ACHN (cell line): ENCODE data around the gene ODC1.

ENCODE experiments used
- DNase-seq: peaks from one replicate; pipeline ENCODE4 v3.0.0-alpha.2; 2015
- in situ Hi-C: cut with HindIII; loops from 2 replicates; pipeline ENCODE4 v1.10.0; 2017; ENCODE audit warnings: low sequenced_read_pairs, low pct_ligation_motif_present, low pct_unique_long_range_greater_than_20kb

Gene ODC1

GRCh38 chr2:10412380-10412779 lies 35.7 kb downstream of the ODC1 start:
- peak; percentile 64 for DNase-seq
- in situ Hi-C loops: loop anchor here (25.0 kb wide), 1 partner anchor 150 kb away; no protein-coding TSS in a partner anchor

GRCh38 chr2:10411557-10411956 lies 36.6 kb downstream of the ODC1 start:
- no peak for DNase-seq
- in situ Hi-C loops: loop anchor here (25.0 kb wide), 1 partner anchor 149 kb away; no protein-coding TSS in a partner anchor

GRCh38 chr2:10410823-10411437 lies 37.2 kb downstream of the ODC1 start:
- DNase-seq: no peak
- in situ Hi-C loops: loop anchor here (25.0 kb wide), 1 partner anchor 149 kb away; no protein-coding TSS in a partner anchor

- in situ Hi-C loops: loop anchor here (25.0 kb wide), 1 partner anchor 148 kb away; no protein-coding TSS in a partner anchor
- no peak for DNase-seq
Observed at GRCh38 chr2:10410001-10410822, 37.9 kb downstream of the ODC1 start.

- peak; percentile 89 for DNase-seq
- in situ Hi-C loops: loop anchor here (25.0 kb wide), 1 partner anchor 147 kb away; no protein-coding TSS in a partner anchor
Observed at GRCh38 chr2:10408649-10409579, 39.2 kb downstream of the ODC1 start.

DNA sequence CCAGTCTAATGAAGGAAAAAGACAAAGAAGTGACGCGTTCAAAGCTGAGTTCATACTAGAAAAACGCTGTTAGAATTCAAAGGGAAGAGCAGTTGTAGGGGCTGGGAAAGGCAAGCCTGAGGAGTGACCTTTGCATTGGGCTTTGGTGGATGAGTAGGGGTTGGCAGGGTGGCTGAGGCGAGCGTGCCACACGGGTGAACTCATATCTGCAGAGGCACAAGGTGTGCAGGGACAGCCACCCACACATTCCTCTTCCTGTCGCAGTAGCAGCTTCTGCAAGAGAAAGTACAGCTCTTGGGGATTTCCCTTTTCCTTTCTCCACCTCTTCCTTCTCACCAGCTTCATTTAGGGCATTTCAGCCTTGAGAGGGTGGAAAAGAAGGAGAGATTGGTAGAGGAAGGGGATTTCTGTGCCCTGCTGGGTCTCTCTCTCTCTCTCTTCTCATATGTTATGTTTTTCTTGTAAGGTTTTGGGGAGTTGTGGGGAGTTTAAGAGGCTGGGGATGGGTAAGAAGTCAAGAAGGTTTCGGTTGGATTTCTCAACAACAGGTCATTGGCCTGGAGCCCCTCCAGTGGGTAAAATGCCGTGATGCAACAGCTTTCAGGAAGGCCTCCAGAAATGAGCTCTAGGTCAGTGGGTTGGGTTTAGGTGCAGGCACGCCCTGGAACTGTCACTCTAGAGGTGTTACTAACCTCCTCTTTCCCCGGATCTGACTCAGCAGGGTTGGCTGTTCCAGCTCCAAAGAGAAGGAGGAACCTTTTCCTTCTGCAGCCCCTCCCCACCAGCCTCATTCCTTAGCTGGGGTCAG lies 40.1 kb downstream of the ODC1 start:
- DNase-seq: peak; percentile 91
- in situ Hi-C loops: loop anchor here (25.0 kb wide), 1 partner anchor 146 kb away; no protein-coding TSS in a partner anchor

DNA sequence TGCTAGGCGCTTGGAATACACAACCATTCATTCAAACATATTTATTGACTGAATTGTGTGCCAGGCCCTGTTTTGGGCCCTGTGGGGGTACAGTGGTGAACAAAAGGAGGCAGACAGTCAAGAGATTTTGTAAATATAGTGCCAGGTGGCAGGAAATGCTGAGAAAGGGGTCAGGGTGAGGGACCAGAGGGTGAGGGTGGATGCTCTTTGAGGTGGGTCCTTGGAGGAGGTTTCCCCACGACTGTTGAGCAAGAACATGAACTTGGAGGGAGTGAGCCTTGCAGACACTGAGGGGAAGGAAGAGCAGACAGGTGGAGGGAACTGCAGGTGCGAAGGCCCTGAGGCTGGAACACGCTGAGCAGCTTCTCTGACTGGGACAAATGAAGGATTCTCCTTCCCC lies 40.7 kb downstream of the ODC1 start:
- in situ Hi-C loops: loop anchor here (25.0 kb wide), 1 partner anchor 145 kb away; no protein-coding TSS in a partner anchor
- DNase-seq: no peak

DNA sequence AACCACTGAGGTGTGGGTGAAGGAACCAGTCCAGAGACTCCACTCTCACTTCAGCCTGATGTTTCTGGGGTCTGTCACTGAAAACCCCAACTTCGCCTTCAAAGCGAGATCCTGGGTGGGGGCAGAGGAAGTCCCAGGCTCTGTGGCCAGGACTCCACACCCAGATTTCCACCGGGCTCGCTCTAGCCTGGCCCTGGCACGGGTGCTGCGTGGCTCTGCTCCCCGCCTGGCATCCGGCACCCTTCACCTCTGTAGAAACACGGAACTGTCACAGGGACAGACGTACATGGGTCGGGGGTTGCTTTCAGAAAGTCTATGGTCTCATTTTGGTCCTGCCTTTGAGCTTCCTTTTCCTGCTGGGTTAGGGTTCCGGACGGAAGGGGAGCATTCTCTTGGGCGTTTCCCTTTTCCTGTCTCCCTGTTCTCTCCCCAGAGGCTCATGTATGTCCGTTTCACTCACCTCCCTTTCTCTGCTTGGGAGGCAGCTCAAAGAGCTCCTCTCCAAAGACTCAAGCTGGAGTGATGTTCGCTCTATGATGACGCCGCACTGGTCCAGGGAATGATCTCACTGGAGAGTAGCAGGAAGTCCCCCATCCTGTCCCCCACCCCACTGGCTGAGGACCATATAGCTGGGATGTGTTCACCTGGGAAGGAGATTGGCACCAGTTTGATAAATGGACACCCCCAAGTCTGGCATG lies 41.5 kb downstream of the ODC1 start:
- in situ Hi-C loops: loop anchor here (25.0 kb wide), 1 partner anchor 144 kb away; no protein-coding TSS in a partner anchor
- no peak for DNase-seq

DNA sequence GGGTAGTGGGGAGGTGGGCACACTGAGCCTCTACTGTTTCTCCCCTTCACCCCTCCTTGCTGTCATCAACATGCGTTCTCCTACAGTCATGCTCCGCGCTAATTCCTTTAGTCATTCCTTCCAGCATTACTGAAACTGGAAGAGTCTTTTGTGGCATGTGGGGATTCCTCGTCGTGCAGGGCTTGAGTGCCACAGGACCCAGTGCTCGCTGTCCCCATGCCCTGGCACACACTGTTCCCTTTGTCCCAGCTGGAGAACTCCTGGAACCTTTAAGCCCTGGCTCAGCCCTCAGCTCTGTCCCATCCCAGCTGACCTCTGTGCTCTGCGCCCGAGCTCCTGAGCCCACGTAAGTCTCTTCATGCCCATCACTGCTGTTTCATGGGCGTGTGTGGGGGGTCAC lies 42.1 kb downstream of the ODC1 start:
- in situ Hi-C loops: loop anchor here (25.0 kb wide), 1 partner anchor 144 kb away; no protein-coding TSS in a partner anchor
- DNase-seq: peak; percentile 47

DNA sequence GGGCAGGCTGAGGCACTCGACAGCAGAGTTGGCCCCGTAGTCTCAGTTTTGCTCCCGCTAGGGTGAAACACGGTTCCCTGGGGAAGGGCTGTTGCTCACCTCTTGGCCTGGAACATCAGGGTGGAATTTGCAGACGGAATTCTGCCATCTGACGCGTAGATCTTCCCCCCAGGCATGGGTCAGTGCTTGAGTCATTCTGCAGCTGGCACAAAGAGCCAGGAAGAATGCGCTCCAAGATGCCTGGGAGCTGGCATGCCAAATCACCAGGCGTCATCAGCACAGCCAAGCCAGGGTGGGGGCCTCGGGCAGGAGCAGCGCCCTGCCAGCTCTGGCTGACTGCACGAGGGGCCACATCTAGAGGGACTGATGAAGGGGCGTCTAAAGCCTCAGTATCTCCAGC lies 42.7 kb downstream of the ODC1 start:
- peak; percentile 99 for DNase-seq
- in situ Hi-C loops: loop anchor here (25.0 kb wide), 1 partner anchor 143 kb away; no protein-coding TSS in a partner anchor

DNA sequence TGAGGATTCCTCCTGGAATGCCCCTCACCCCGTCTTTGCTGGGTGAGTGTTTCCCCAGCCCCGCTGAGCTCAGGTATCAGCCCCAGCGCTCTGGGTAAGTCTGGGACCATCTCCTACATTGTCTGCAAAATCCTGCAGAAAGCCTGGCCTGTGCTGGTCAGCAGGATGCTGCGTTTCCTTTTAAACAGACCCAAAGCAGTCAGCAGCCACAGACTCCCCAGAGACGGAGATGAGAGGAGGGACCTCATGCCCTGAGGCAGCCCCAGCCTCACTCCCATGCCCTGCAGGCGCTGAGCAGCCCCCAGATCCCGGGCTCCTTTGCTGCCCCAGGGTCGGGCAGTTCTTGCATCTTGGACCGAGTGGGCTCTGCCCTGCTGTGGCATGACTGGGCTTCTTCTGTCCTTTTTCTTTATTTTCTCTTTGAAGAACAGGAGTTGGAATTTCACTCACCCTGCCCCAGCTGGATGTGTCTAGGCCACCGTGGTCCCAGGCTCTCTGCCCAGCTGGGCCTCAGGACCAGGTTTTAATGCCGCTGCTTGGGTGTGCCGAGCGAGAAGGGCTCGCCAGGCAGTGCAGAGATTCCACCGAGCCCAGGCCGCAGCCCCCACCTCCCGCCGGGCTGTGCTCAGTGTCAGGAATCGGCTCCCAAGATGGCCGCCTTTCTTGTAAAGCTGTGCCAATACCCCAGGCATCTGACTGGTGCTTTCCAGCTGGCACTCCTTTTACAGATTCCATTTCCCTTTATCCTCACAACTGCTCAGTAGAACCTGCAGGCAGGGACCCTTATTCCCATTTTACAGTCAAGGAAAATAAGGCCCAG lies 43.6 kb downstream of the ODC1 start:
- in situ Hi-C loops: loop anchor here (25.0 kb wide), 1 partner anchor 142 kb away; no protein-coding TSS in a partner anchor
- no peak for DNase-seq

- in situ Hi-C loops: loop anchor here (25.0 kb wide), 1 partner anchor 140 kb away; no protein-coding TSS in a partner anchor
- DNase-seq: no peak
Observed at GRCh38 chr2:10402653-10403215, 45.4 kb downstream of the ODC1 start.

- peak; percentile 25 for DNase-seq
- in situ Hi-C loops: loop anchor here (25.0 kb wide), 1 partner anchor 140 kb away; no protein-coding TSS in a partner anchor
Observed at GRCh38 chr2:10402062-10402585, 46.0 kb downstream of the ODC1 start.

DNA sequence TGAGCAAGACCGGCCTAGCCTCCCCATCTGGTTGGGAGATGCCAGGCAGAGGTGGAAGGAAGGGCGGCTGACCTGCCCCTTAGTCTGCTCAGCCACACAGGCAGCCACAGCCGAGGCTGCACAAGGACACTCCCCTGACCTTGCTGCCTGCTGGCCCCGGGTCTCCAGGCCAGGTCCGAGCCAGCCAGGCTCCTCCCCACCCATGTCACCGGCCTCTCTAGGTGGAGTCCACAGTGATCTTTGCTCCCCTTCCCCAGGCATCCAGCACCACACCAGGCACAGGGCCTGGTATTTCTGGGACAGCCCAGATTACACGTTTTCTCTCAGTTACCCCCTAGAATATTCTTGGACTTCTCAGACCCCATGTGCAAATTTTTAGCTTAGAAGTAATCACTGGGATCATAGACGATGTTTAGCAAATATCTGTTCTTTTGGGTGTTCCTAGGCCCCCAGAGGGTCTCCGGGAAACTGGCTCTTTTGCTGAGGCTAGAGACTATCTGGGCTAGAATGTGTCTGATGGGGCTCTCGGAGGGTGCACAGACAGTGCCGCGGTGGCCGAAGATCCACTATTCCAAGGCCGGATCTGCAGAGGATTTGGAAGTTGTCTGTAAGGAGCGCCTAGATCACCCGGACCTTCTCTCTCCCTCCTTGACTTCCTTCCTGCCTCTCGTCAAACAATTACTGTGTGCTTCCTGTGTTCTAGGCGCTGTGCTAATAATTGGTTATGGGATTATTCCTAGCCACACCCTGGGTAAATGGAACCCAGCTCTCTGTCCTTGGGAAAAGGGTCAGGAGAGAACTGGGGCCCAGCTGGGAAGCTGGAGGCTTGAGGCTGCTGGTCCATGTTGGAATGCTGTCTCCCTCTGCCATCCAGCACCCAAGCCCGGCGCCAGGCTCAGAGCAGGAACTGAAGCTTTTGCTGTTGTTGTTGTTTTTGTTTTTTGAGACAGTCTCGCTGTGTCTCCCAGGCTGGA lies 46.9 kb downstream of the ODC1 start:
- in situ Hi-C loops: loop anchor here (25.0 kb wide), 1 partner anchor 139 kb away; no protein-coding TSS in a partner anchor
- DNase-seq: no peak
